NCI-H82 treated with DMSO at 0.1 percent for 48 hours (cell line): ENCODE measurements around the gene COQ7.

Source experiments
- DNase-seq: peaks from one replicate; lab custom pipeline; 2025; ENCODE audit not compliant: unreplicated experiment; lab: John Stamatoyannopoulos, UW

COQ7 gene

DNA sequence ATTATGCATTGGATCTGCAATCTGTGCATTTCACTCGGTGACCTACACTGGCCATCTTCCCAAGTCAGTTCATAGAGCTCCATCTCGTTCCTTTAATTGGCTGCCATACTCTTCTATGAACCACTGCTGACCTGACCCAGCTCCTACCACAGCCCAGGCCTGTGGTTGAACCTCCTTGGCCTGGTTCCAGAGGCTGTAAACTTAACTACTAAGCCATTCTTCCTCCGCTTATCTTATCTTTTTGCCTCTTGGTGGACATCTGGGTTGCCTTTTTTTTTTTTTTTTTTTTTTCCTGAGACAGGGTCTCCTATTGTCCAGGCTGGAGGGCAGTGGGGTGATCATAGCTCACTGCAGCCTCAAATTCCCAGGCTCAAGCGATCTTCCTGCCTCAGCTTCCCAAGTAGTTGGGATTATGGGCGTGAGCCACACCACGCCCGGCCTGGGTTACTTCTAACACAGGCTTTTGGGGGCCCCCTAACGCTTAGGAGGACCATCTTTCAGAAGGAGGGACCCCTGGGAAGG lies 18.3 kb downstream of the COQ7 start:
- no peak for DNase-seq

DNA sequence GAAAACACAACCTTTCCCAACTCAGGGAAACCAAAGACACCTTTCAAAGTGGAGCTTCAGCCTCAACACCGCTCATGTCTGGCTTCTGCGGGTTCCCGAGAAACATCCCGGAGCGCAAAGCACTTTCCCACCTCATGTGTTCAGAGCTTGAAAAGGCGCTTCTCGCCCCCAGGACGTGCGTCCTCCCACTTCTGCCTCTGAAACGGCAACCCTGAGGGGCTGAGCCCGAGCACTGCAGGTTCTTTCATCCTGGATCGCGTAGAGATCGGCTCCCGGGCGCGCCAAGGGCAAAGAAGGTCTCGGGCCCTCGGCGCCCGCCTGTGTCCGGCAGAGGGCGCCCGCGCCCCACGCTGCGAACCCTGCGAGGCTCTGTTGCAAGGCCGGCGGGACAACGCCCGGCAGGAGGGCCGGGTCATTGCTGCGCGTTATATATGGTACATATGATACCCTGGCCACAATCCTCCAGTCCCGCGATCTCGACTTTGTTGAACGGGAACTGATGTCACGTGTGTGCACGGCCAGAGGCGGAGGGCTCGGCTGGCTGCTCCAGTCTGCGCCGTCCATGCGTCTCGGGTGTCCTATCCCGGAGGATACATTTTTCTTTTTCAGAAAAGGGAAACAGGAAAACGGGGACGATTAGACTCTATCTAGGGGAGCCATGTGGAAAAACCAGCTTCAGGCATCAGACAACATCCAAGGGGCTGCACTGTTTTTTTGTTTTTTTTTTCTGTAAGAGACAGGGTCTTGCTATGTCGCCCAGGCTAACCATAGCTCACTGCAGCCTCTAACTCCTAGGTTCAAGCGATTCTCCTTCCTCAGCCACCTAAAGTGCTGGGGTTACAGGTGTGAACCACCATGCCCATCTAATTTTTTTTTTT lies 19.1 kb downstream of the COQ7 start:
- DNase-seq: peak; percentile 40

DNA sequence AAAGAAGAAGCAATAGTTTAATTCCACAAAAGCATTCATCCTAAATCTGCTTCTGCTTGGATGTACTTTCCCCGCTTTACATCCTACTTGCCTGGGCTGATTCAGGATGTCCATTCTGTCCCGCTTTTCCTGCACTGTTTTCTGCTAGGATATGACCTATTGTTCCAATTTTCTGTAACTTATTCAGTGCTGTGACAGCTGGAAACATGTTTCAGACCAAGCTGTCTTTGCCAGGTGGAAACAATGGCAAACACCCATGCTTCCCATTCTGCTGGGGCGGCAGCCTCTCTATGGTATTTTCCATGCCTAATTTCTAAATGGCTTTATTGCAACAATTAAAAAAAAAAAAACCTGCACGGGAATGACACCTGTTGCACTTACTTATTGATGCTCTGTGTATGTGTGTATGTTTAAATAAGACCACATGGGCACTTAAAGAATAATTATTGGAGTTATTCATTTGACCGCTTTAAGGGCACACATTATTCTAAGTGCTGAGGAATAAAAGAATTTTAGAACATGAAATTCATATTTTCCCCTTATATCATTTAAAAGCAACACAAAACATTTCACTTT lies 21.0 kb downstream of the COQ7 start:
- DNase-seq: no peak

- no peak for DNase-seq
Measured at GRCh38 chr16:19089410-19089955, 22.1 kb downstream of the COQ7 start.

DNA sequence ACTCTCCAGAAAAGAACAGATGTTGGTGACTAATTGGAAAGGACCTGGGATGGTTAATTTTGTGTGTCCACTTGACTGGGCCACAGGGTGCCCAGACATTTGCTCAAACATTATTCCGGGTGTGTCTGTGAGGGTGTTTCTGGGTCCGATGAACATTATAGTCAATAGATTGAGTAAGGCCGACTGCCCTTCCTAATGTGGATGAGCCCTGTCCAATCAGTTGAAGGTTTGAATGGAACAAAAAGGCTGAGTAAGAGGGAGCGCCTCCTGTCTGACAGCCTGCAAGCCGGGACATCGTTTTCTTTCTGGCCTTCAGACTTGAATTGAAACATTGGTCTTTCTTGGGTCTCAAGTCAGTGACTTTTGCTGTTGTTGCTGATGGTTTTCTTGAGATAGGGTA lies 23.5 kb downstream of the COQ7 start:
- DNase-seq: no peak

DNA sequence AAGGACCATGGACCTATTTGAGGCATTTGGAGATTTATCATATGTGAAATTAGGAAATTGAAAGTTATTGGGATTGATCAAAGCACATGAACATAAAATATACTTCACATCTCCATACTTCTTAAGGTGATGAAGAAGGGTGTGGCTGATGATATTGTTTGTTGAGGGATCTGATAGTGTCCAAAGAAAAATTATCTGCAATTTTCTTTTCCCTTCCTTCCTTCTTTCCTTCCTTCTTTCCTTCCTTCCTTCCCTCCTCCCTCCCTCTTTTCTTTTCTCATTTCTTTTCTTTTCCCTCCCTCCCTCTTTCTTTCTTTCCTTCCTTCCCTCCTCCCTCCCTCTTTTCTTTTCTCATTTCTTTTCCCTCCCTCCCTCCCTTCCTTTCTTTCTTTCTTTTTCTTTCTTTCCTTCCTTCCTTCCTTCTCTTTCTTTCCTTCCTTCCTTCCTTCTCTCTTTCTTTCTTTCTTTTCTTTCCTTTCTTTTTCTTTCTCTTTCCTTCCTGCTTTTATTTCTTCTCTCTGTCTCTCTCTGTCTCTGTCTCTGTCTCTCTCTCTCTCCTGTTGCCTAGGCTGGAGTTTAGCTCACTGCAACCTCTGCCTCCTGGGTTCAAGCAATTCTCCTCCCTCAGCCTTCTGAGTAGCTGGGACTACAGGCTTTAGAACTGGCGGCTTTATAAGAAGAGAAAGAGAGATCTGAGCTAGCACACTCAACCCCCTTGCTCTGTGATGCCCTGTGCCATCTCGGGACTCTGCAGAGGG lies 25.4 kb downstream of the COQ7 start:
- DNase-seq: no peak

- DNase-seq: no peak
Measured at GRCh38 chr16:19093631-19094541, 26.5 kb downstream of the COQ7 start.

DNA sequence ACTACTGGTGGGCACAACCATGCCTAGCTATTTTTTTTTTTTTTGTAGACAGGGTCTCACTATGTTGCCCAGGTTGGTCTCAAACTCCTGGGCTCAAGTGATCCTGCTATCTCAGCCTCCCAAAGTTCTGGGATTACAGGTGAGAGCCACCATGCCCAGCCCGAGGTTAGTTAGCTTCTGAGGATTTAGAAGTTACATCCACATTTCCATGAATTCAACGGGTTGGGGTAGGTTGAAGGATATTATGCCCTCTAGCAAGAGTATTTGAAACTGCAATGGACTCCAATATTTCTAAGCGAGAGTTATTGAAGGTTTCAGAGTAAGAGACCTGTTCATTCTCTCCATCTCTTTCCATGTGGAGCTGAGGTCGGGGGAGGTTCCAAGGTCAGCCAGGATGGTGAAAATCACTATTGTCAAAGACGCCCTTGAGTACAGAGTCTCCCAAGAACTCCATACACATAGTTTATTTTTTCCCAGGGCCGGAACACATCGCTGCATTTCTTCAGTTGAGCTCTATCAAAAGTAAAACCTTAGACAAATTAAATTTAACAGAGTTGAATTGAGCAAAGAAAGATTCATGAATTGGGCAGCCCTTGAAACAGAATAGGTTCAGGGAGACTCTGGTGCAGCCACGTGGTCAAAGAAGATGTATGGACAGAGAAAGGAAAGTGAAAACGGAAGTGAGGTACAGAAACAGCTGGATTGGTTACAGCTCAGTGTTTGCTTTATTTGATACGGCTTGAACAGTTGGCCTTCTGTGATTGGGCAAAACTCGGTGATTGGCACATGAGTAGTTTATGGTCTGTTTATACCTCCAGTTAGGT lies 27.3 kb downstream of the COQ7 start:
- DNase-seq: no peak

GRCh38 chr16:19095654-19096053 lies 28.2 kb downstream of the COQ7 start:
- DNase-seq: no peak

GRCh38 chr16:19098173-19098572 lies 30.8 kb downstream of the COQ7 start:
- no peak for DNase-seq

DNA sequence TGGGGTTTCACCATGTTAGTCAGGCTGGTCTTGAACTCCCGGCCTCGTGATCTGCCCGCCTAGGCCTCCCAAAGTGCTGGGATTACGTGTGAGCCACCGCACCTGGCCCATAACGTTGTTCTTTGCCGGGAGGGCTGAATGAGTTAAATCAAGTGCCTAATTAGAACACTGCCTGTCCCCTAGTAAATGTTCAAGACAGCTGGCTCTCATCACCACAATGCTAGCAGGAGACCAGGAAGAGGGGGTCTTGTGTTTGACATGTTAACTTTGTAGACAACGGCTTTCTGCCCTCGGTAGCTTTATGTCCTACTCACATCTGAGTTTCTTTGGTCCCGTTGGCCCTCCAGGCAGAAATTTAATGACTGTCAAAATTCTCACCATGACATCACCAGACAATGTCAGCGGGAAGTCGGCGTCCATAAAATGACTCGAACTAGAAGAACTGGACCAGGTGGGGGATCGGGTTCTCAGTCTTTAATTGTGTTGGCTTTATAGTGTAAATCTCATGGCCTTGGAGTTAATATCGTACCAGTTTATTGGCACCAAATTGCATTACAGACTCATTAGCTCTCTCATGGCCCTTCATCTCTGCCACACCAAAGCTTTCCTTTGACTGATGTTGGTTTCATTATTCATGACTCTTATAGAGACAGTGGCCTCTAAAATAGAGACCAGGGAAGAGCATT lies 34.9 kb downstream of the COQ7 start:
- no peak for DNase-seq

DNA sequence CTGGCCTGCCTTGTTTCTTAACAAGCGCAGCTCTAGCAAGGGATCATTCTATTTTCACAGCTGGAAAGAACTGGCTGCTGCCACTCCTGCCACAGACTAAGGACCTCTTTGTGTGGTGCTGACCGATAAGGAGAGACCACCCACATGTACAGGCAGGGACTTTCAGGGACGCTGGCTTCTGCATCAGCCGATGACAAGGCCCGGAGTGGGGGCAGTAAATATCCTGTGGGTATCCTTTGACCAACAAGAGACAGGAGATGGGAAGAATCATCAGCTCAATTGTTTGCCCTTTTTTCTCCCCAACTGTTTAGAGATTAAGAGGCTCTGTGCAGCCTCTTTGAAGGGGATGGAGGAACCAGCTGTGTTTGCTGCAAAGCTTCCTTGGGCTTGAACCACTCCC lies 37.2 kb downstream of the COQ7 start:
- DNase-seq: no peak

- no peak for DNase-seq
Measured at GRCh38 chr16:19105131-19105530, 37.7 kb downstream of the COQ7 start.

GRCh38 chr16:19105891-19106624 lies 38.6 kb downstream of the COQ7 start:
- no peak for DNase-seq

GRCh38 chr16:19106625-19107020 lies 39.2 kb downstream of the COQ7 start:
- no peak for DNase-seq

DNA sequence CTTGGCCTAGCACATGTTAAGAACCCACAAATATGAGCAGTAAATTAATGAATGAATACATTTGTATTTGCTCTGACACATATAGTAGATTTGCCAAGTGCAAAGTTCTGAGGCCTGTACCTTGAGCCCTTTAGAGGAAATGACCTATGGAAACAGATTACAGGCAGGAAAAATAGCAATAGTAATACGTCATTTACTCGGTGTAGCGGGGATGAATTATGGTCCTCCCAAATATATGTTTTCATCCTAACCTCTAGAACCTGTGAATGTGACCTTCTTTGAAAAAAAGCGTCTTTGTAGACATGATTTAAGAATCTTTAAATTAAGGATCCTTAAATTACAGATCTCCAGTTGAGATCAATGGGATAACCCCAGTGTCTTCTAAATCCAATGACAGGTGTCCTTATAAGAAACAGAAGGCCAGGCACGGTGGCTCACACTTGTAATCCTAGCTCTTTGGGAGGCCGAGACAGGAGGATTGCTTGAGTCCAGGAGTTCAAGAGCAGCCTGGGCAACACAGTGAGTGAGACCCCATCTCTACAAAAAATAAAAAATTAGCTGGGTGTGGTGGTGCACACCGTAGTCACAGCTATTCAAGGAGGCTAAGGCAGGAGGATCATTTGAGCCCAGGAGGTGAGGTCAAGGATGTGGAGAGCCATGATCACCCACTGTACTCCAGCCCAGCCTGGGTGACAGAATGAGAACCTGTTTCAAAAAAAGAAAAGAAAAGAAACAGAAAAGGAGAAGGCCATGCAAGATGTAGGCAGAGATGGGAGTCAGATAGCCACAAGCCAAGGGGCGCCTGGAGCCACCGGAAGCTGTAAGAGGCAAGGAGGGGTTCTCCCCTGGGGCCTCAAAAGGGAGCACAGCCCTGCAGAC lies 41.2 kb downstream of the COQ7 start:
- DNase-seq: no peak

DNA sequence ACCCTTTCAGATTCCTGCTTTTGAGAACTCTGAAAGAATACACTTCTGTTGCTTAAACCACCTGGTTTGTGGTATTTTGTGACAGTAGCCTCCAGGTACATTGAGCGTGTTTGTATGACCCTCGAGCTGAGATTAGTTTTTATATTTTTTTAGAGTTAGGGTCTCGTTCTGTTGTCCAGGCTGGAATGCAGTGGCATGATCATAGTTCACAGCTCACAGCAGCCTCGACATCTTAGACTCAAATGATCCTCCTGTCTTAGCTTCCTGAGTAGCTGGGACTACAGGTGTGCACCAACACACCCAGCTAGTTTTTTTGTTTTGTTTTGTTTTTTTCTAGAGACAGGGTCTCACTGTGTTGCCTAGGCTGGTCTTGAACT lies 41.9 kb downstream of the COQ7 start:
- no peak for DNase-seq
